SK-N-SH treated with all-trans-retinoic acid at 6 μM for 48 hours (cell line): Measurements from ENCODE around the gene MAN1A2.
"Not testable (repeated sequence)": the region's sequence is repeated elsewhere in the genome, so short reads cannot be mapped to it uniquely, and the experiment has no call there.

Experiments used
- GLIS3 ChIP-seq: fragments of 250-450 bp; sonication (Bioruptor Pico); IDR thresholded peaks from 2 replicates; pipeline ENCODE4 v1.5.0; 2020; ENCODE audit warnings: mild to moderate bottlenecking, moderate library complexity
- OSR1 ChIP-seq: fragments of 250-450 bp; sonication (Bioruptor Pico); IDR thresholded peaks from 2 replicates; pipeline ENCODE4 v1.8.0; 2022; ENCODE audit warnings: moderate library complexity, mild to moderate bottlenecking, inconsistent platforms

DNA sequence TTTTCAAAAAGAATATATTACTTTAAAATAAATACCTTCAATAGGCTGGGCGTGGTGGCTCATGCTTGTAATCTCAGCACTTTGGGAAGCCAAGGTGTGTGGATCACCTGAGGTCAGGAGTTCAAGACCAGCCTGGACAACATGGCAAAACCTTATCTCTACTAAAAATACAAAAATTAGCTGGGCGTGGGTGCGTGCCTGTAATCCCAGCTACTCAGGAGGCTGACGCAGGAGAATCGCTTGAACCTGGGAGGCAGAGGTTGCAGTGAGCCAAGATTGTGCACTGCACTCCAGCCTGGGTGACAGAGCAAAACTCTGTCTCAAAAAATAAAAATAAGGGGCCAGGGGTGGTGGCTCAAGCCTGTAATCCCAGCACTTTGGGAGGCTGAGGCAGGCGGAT, 41.2 kb upstream of the MAN1A2 start:
- TF ChIP-seq OSR1, GLIS3 (CRISPR knock-in tag): not testable (repeated sequence)
